IPS-NIHi7 (cell line): ENCODE results near the gene PLK3.
"Not testable (repeated sequence)": the region's sequence is repeated elsewhere in the genome, so short reads cannot be mapped to it uniquely, and the experiment has no call there.

Experiments
- DNase-seq: peaks from one replicate; pipeline ENCODE4 v3.0.0; 2012; ENCODE audit warnings: mixed read lengths; ENCODE audit errors: extremely low spot score

PLK3 gene

DNA sequence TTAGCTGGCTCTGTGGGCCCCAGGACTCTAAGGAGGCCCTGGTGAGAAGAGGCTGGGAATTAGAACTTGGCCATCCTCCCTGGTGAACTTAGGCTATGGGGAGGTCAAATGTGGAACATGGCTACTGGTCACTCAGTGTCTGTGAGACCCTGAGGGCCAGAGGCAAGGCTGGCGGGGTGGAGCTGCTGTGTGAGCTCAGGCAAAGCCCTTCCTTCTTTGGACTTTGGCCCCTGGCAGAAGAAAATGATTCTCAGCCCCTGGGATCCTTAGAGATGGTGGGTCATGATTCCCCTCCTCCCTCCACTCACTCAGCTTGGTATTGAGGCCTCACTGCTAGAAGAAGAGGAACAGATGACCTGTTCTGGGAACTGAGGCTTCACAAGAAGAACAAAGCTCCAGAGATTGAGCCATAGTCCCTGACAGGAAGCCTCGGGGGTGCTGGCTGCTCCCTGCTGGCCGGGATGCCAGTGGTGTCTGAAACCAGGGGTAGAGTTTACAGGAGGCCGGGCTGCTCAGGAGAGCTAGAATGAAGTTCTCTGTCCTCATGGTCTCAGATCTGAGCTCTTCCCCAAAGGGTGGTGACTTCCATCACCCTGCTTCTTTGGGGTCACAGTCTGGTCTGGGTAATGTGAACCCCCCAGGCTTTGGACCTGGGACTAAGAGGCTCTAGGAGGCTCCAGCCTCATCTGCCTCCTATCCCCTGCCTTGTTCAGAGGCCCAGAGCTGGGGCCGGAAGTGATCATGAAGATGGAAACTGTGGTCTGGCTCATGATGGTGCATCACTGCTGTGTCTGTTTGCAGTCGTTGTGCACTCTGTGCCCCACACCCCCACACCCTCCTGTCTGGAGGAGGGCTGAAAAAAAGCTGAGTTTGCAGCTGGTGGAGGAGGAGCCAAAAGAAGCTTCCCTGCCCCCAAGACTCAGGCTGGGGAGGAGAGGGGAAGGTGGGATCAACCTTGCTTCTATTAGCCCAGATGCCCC, 9.1 kb downstream of the PLK3 start:
- no peak for DNase-seq

DNA sequence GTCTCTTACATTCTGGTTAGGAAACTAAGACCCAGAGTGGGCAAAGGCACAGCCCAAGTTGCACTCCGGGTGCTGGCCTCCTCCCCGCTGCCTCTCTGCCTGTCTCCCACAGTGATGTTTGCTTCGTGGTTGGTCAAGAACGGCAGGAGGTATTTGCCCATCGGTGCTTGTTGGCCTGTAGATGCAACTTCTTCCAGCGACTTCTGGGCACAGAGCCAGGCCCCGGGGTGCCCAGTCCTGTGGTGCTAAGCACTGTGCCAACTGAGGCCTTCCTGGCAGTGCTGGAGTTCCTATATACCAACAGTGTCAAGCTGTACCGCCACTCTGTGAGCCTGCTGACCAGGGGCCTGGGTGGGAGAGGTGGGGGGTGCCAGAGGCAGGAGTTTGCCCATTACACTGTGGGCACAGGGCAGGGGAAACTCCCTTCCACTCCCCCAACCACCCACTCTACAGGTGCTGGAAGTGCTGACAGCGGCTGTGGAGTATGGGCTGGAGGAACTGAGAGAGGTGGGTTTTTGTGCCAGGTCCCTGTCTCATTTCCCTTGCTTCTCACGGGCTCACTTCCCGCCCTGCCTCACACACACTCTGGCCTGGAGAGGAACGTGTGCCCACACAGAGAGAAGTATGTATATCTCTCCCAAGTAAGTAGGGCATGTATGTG, 10.1 kb downstream of the PLK3 start:
- no peak for DNase-seq

DNA sequence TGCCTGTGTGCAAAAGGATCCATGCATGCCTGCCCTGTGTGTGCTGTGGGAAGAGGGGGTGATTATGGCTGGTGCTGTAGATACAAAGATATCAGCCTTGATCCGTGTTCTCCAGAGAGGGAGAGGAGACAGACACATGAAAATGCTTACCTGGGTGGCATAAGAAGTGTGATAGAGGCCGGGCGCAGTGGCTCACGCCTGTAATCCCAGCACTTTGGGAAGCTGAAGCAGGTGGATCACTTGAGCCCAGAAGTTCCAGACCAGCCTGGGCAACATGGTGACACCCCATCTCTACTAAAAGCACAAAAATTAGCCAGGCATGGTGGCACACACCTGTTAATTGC, 10.6 kb downstream of the PLK3 start:
- DNase-seq = not testable (repeated sequence)

DNA sequence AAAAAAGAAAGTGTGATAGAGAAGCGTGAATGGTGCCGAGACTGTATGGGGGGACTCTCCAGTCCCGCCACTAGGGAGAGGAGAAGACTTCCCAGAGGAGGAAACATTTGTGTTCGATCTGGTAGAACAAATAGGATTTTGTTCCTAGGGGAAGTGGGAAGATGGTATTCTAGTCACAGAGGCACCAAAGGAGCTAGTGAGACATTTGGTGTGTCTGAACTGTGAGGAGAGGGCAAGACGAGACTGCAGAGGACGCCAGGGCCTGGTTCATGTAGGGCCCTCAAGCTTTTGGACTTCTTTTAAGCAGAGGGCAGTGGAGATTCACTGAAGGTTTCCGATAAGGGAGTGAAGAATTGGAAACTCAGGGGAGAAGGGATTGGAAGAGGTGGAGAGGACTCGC, 11.1 kb downstream of the PLK3 start:
- DNase-seq = no peak

DNA sequence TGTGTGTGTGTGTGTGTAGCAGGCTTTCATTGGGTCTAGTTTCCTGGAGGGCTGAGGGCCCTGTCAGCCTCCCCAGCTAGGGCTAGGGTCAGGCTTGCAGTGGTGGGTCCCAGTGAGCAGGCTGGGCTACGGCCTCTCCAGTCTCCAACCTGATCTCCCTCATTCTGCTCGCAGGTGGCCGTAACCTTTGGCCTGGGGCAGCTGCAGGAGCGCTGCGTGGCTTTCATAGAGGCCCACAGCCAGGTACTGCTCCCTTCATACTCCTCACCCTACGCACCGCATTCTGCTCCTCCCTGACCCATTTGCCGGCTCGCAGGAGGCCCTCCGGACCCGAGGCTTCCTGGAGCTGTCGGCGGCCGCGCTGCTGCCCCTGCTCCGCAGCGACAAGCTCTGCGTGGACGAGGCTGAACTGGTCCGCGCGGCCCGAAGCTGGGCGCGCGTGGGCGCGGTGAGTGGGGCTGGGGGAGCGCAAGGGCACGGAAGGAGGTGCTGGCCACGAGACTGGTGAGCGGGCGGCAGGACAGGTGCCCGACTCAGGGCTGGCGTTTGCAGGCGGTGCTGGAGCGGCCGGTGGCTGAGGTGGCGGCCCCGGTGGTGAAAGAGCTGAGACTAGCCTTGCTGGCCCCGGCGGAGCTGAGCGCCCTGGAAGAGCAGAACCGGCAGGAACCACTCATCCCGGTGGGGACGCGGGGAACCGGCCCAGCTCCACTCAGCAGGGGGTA, 12.8 kb downstream of the PLK3 start:
- DNase-seq = peak; percentile 32

DNA sequence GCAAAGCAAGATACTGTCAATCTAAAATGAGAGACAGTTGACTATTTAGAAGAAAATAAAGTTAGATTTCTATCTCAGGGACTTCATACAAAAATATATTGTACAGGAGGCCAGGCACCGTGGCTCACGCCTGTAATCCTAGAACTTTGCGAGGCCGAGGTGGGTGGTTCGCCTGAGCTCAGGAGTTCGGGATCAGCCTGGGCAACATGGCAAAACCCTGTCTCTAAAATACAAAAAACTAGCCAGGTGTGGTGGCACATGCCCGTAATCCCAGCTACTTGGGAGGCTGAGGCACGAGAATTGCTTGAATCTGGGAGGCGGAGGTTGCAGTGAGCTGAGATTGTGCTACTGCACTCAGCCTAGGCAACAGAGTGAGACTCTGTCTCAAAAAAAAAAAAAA, 15.7 kb downstream of the PLK3 start:
- not testable (repeated sequence) for DNase-seq

DNA sequence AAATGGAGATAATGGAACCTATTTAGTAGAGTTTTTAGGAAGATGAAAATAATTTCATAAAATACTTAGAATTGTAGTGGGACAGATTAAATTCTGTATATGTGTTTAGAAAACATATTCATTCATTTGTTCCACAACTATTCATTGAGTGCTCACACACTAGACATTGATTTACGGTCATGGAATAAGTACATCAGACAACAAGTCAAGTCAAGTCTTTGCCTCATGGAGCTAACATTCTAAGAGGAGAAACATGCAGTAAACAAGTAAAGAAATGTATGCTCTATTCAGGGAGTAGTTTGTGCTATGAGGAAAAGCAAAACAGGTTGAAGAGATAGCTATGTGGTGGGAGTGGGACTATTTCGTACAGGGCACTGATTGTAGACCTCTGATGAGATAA, 17.1 kb downstream of the PLK3 start:
- no peak for DNase-seq

DNA sequence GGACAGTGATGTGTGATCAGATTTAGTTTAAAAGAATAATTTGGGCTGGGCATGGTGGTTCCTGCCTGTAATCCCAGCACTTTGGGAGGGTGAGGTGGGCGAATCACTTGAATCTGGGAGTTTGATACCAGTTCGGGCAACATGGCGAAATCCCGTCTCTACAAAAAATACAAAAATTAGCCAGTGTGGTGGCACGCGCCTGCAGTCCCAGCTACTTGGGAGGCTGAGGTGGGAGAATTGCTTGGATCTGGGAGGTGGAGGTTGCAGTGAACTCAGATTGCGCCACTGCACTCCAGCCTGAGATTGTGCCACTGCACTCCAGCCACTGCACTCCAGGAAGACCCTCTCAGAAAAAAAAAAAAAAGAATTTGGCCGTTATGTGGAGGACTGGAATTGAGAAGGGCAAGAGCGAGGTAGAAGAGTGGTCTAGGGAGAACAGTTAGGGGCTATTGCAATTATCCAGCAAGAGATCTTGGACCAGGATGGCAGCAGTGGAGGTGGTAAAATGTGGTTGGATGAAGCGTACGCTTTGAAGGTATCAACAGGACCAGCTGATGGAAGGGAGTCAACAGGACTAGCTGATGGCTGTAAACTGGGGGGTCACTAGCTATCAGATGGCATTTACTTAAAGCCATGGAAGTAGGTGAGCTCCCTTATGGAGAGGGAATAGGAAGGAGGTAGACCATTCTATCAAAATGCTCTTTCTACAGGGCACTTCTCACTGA, 17.8 kb downstream of the PLK3 start:
- DNase-seq = no peak

DNA sequence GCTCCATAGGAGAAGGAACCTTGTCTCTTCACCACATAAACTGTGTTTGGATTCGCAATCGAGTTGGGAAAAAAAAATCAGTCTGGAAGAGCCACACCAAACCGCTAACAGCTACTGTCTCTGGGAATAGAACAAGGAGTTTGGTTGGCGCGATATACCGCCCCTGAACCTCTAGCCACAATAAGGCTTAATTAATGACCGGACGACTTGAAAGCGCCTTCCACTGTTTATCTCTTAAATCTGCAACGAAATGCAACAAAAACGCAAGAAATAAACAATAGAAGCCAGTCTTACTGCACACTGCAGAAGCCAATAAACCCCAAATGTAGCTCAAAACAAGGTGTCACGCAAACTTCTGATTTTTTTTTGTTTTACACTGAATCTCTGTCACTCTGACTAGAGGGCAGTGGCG, 19.0 kb downstream of the PLK3 start:
- no peak for DNase-seq

DNA sequence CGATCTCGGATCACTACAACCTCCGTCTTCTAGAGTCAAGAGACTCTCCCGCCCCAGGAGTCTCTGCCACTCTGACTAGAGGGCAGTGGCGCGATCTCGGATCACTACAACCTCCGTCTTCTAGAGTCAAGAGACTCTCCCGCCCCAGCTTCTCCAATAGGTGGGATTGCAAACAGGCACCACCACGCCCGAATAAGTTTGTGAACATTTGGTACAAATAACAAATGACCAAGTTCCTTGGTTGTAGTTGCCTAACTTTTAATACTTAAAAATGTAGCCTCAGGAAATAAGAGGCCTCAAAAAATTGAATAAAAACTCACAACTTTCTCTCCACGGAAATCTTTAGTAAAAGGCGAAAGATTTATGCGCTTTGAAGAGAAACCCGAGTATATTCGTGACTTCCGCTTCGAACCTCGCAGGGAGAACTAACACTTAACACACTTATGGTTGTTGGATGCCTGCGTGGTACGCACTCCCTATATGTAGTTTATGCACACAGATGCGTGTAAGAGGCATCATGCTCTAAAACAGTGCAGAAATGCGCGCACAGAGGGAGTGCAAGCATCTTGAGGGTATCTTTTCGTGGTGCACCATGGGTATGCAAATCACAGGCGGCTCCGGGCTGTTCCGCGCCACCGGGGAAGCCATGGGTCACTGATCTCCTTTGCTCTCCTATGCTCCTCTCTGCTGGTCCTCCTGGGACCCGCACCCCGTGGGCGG, 19.6 kb downstream of the PLK3 start:
- DNase-seq = peak; percentile 86

DNA sequence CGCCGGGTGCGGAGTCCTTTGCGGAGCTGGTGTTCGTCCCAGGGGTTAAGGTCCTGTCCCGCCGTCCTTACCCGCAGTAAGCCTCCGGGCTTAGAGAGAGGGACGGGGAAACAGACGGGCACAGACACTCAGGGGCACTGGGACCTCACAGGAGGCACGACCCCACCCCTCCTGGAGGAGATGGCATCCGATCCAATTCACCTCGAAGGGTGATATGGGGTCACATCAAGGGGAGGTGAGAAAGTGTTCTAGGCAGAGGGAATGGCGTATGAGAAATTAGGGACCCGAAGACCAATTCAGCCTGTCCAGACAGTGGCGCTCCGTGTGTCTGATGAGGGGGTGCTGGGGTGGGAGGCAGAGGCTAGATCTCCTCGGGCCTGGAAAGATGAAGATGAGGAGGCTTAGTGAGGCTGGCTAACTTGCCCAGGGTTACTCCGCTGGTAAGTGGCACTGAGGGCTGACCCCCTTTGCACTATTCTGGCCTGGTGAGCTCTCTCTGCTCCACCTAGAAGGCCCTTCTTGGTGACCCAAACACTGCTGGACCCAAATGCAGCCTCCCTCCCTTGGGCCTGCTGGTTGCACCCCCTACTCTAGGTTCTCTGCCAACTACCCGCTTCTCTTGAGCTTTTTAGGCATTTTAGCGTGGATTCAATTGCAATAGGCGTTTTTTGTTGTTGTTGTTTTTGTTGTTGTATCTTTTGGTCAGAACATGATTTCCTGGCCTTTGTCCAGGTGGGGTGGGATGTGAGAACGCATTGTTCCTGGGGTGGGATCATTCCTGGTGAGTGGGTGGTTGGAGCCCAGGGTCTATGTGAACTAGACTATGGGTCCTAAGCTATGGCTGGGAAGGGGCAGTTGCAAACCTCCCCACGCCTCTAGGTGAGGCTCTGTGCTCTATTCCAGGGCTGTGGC, 20.4 kb downstream of the PLK3 start:
- DNase-seq = no peak

DNA sequence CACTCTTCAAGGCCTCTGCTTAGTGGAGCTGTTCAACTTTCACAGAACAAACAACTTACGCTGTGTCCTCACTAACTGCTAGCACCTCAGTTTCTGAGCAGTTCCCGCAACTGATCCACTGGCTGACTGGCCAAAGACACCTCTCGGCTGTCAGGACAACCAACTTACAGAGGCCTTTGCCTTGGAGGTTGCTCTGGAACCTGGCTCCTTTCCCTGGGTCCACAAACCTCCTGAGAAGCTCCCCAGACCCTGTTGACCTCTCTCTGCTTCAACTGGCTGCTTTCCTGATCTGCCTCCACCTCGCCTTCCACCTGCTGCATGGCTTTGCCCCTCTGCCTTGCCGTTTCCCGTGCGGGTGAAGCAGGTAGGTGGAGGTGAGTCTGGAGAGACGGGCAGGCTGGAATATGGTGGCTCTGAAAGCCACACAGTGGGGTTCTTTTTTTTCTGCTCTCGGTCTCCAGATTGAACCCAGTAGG, 21.1 kb downstream of the PLK3 start:
- no peak for DNase-seq

DNA sequence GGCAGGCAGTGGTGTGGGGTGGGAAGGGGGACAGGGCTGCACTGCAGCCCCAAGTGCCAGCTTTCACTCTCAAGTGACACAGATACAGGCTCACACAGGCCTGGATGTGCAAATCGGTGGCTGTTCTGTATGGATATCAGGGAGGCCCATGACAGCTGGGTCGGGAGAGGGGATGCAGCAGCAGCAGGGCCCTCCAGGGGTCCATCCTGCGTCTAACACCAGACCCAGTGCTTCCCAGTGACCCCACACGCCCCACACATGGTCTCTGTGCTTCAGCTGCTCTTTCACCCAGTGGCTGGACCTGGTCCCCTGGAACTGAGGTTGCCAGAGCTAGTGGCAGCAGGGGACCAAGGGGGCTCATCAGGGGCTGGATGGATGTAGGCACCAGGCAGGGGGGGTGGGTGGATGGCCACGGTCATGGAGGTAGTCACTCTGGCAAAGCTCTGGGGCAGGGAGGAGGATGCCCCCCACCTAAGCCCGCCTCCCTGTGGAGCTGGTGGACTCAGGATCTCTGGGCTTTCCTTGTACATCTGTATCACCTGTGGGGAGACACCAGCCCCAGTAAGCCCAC, 22.0 kb downstream of the PLK3 start:
- DNase-seq = no peak

DNA sequence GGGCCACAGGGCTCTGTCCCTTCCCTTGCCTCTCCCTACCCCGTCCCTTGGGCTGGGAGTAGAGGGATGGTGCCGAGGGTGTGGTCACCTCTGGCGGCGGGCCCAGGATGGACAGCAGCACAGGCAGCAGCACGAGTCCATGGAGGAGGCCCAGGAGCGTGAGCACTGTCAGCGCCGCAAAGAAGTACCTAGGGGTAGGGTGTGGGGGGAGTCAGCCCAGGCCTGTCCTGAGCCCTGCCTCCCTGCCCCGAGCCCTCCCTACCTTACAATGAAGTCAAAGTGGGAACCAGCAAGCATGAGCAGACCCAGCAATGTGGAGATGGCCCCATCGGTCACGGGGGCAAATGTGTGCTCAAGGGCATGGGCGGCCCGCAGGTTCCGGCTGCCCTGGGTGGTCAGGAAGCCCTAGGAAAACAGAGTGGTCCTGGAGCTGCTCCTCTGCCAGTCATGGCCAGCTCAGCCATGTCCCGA, 22.8 kb downstream of the PLK3 start:
- DNase-seq = no peak

DNA sequence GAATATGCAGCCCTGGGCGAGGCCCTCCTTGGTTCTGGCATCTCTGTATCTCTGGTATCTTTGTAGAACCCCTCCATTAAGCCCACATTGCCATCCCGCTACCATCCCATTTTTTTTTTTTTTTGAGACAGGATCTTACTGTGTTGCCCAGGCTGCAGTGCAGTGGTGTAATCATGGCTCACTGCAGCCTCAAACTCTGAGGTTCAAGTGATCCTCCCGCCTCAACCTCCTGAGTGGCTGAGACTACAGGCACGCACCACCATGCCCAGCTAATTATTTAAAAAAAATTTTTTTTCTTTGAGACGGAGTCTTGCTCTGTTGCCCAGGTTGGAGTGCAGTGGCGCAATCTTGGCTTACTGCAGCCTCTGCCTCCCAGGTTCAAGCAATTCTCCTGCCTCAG, 24.2 kb downstream of the PLK3 start:
- not testable (repeated sequence) for DNase-seq

DNA sequence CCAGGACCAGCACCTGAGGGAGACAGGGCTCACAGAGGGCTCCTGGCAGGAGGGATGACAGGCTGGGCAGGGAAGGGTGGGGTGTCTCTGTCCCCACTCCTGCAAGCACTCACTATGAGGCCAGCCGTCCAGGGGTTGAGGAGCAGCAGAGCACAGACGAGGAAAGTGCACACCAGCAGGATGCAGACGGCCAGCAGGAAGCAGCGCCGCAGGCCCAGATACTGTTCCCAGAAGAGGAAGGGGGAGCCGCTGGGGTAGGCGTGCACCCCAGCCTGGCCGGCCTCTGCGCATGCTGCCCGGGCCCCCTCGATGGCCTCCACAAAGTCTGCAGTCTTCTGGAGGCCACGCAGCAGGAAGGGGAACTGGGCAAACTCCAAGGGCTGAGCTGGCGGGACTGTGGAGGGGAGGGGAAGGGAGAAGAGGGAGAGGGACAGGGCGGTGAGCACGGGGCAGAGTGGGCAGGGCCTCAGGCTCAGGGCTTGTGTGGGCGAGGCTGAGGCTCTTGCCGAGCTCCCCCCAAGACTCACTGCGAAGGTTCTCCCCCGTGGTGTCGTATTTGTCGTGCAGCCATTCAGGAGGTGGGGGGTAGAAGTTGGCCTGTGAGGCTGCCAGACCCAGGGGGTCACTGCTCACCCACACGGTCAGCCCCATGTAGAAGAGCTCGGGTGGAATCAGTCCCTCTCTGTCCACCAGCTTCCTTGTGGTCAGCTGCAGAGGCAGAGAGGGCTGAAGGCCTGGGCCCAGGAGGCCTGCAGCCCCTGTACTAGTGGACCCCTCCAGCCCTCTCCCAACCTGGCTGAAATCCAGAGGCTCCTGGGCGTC, 26.4 kb downstream of the PLK3 start:
- no peak for DNase-seq

DNA sequence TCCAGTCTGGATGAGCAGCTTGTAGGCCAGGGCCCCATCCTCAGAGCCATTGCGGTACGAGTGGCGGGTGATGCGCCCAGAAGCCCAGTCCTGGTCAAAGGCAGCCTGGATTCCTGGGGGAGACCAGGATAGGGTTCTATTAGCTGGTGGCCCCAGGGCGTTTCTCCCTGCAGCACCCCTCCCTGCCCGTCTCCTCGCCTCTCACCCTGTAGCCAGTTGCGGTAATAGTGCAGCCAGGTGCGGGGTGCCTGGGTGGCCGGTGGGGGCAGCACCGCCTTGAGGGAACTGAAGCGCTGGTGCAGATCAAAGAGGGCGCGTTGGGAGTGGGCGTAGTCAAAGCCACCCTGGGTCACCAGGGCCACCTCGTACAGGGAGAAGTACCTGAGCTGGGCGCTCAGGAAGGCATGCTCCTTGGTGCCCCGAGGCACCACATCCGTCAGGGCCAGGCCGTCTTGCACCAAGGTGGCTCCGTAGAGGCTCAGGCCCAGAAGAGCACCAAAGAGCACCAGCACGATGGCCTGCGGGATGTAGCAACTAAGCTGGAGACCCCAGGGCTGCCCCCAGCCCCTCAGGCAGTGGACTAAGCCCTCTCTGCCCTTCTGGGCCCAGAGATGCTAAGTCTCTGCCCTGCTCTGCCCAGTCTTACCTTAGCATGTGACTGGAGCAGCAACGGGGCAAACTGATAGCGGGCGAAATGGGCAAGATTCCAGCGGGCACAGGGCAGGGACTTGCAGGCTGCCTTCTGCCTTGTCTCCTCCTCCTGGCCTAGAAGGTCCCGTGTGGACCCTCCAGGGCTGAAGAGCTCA, 27.2 kb downstream of the PLK3 start:
- peak; percentile 56 for DNase-seq
